Measurements from ENCODE around the gene PHLPP1. TPM values are rescaled to one million over a fixed set of nuclear protein-coding genes. Genes with fewer than 3 reads are reported as not detected.

PHLPP1 gene
- total RNA-seq, 4 donors from 2014 or later: 5.5 to 9.7 (median 8.0) TPM

GRCh38 chr18:62778976-62779869 is 63.9 kb downstream of the PHLPP1 start:
- peaks cover 11% of the 10 kb centered on the region in 2 donors for H3K4me1 ChIP-seq
- no peak for ATAC-seq
- no peaks in the 10 kb centered on the region for H3K36me3 ChIP-seq
- H3K4me3 ChIP-seq: no peak overlapping the region
- no peak overlapping the region for H3K27ac ChIP-seq
- in situ Hi-C loops (cut with MboI; ENCODE audit: low sequenced_read_pairs in 4 of 4) (no loop called here), intact Hi-C loops (cut with DNase I; ENCODE audit: low total_unique reads) (no loop called here)
- TF ChIP-seq POLR2A (IDR thresholded peaks at IDR 0.05) (no peak), CTCF (IDR thresholded peaks at IDR 0.05 in 4 of 5, conservative IDR thresholded peaks at IDR 0.05 in 1 of 5) (no peak)
- H3K27me3 ChIP-seq: no peaks in the 10 kb centered on the region
- H3K9me3 ChIP-seq: no peaks in the 10 kb centered on the region
- DNase-seq: no peak

- intact Hi-C loops (cut with DNase I; ENCODE audit: low total_unique reads): loop anchor here (5.0 kb wide), 1 partner anchor 64 kb away; the partner anchor contains the start of gene PHLPP1
- no peaks in the 10 kb centered on the region for H3K27me3 ChIP-seq
- no peak for ATAC-seq
- DNase-seq: no peak
- peak overlapping the region in 1 of 4 donors; percentile 20 for H3K27ac ChIP-seq
- in situ Hi-C loops (cut with MboI; ENCODE audit: low sequenced_read_pairs in 4 of 4): no loop called here
- no peak overlapping the region for H3K4me3 ChIP-seq
- TF ChIP-seq POLR2A (IDR thresholded peaks at IDR 0.05) (no peak), CTCF (IDR thresholded peaks at IDR 0.05 in 4 of 5, conservative IDR thresholded peaks at IDR 0.05 in 1 of 5) (no peak)
- no peaks in the 10 kb centered on the region for H3K9me3 ChIP-seq
- peaks cover 11 to 16% of the 10 kb centered on the region in 2 donors for H3K4me1 ChIP-seq
- H3K36me3 ChIP-seq: no peaks in the 10 kb centered on the region
Observed at GRCh38 chr18:62781262-62781661, 65.9 kb downstream of the PHLPP1 start.

- intact Hi-C loops (cut with DNase I; ENCODE audit: low total_unique reads): loop anchor here (5.0 kb wide), 1 partner anchor 65 kb away; the partner anchor contains the start of gene PHLPP1
- ATAC-seq (peak; percentile 68 to 74), DNase-seq (peak; percentile 37 to 58)
- Histone ChIP-seq H3K27ac (no peak overlapping the region), H3K27me3 (no peaks in the 10 kb centered on the region), H3K9me3 (no peaks in the 10 kb centered on the region), H3K4me1 (peaks cover 11 to 16% of the 10 kb centered on the region in 2 donors), H3K4me3 (no peak overlapping the region), H3K36me3 (no peaks in the 10 kb centered on the region)
- TF ChIP-seq CTCF (IDR thresholded peaks at IDR 0.05 in 4 of 5, conservative IDR thresholded peaks at IDR 0.05 in 1 of 5): no peak
- no peak for TF ChIP-seq POLR2A (IDR thresholded peaks at IDR 0.05)
- in situ Hi-C loops (cut with MboI; ENCODE audit: low sequenced_read_pairs in 4 of 4): no loop called here
Observed at GRCh38 chr18:62781893-62782292, 66.6 kb downstream of the PHLPP1 start.

GRCh38 chr18:62784338-62784965 is 69.1 kb downstream of the PHLPP1 start:
- Histone ChIP-seq H3K27ac (no peak overlapping the region), H3K36me3 (no peaks in the 10 kb centered on the region), H3K4me1 (peaks cover 16 to 17% of the 10 kb centered on the region in 2 donors), H3K9me3 (no peaks in the 10 kb centered on the region), H3K4me3 (no peak overlapping the region), H3K27me3 (no peaks in the 10 kb centered on the region)
- TF ChIP-seq POLR2A (IDR thresholded peaks at IDR 0.05) (no peak), CTCF (IDR thresholded peaks at IDR 0.05 in 4 of 5, conservative IDR thresholded peaks at IDR 0.05 in 1 of 5) (no peak)
- DNase-seq (no peak), ATAC-seq (no peak)
- intact Hi-C loops (cut with DNase I; ENCODE audit: low total_unique reads): loop anchor here (5.0 kb wide), 1 partner anchor 67 kb away; the partner anchor contains the start of gene PHLPP1
- in situ Hi-C loops (cut with MboI; ENCODE audit: low sequenced_read_pairs in 4 of 4): no loop called here

Data from gastrocnemius medialis (tissue), 4 donors.